HG03103 (cell line): ENCODE data around the gene TTC39A.
"Not testable (repeated sequence)": the region's sequence is repeated elsewhere in the genome, so short reads cannot be mapped to it uniquely, and the experiment has no call there.

ENCODE experiments used
- ATAC-seq: cut with Tn5 transposase; IDR thresholded peaks from one replicate; pipeline ENCODE4 v1.9.1; 2021; ENCODE audit warnings: low read depth; ENCODE audit not compliant: unreplicated experiment

Gene TTC39A

DNA sequence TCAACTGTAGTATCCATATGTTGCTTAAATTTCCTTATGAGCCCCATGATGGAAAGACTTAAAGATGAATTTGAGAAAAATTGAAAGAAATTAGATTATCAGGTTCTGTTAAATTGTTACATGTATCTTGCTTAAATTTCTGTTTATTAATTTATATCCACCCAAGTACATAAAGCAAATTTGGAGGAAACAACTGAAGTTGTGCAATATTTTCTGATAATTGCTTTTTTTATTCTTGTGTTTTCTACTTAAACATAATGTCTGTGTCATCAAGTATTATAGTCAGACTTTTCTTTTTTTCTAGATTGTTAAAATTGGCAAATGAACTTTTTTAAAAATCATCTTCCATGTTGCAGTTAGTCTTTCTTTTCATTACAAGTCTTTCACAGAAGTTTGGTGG is 57.4 kb downstream of the TTC39A start:
- ATAC-seq = no peak

DNA sequence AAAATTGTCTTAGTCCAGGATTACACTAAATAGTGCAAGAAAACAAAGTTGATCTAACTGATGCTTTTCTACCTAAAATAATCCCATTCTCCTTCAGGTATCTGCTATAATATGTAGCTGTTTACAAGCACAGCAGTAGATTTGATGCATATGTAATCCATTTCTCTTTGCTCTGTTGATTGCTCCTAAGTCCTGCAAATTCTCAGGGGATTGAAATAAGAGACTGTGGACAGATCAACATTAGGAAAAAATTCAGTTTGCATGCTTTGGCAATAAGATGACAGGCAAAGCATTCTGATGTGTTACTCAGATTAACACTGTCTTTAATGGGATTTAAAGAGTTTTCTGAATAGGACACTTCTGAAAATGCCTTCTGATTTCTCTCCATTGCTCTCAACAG is 59.6 kb downstream of the TTC39A start:
- ATAC-seq = no peak

DNA sequence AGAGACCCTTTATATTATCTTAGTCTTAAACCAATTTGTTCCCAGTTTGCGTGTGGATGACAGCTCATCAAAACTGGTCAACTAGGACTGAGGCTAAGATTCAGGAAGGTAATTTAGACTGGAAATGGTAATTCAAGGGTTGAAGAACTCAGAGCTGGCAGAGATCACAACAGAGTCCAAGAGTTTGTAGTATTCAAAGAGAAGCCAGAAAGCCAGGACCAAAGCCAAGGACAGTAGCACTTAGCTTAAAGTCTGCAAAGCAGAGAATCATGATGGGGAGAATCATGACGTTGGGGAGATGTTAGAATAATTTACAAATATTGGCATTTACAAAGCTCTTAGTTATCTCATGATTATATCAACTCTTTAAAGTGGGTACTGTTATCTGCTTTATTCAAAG is 61.7 kb downstream of the TTC39A start:
- ATAC-seq = no peak

DNA sequence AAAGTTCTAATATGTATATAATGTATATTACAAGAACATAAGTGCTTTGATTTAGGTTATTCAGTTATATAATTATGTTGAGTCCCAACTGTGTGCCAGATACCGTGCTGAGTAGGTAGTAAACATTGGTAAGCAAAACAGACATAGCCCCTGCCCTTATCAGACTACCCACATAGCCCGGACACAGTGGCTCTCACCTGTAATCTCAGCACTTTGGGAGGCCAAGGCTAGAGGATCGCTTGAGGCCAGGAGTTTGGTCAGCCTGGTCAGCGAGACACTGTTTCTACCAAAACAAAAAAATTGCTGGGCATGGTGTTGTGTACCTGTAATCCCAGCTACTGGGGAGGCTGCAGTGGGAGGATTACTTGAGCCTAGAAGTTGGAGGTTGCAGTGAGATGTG is 63.6 kb downstream of the TTC39A start:
- no peak for ATAC-seq

DNA sequence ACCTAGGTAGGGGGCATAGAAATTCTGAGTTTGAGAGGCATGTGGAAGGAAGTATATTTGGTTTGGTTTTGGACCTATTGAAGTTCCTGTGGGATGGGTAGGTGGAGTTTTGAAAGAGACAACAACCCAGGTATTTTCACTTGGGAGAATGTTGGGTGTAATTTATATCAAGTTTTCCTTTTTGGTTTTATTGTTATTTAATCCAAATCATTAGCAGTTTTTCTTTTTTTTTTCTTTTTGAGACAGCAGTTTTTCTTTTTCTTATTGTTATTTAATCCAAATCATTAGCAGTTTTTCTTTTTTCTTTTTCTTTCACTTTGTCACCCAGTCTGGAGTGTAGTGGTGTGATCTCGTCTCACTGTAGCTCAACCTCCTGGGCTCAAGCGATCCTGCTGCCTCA is 64.2 kb downstream of the TTC39A start:
- no peak for ATAC-seq

DNA sequence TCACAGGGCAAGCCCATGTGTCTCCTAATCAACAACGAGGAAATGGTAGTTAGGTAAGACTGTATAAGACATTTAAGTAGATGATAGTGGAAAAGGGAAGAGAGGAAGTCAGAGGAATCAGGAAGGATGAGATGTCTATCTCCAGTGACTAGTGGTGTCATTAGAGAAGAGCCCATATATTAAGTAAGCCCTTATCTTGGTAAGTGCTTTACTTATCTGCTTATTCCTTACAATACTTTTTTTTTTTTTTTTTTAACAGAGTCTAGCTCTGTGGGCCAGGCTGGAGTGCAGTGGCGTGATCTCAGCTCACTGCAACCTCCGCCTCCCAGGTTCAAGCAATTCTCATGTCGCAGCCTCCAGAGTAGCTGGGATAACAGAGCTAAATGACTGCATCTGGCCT is 64.7 kb downstream of the TTC39A start:
- ATAC-seq = no peak

DNA sequence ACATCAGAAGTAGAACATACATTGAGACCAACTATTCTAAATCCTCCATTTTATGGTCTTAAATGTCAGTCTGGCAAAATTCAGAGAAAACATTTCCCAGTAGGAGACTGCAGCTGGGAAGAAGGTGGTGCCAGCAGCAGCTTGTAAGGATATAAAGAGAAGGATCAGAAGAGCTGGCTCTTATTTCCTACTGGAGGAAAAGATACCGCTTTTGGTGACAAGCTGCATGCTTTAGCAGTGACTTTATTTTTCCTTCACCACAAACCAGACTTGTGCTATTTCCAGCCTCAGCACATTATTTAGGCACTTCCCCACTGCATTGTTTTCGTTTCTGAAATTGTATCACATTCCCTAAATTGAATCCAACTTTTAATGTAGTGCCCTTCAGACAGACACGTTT is 65.9 kb downstream of the TTC39A start:
- ATAC-seq = no peak

DNA sequence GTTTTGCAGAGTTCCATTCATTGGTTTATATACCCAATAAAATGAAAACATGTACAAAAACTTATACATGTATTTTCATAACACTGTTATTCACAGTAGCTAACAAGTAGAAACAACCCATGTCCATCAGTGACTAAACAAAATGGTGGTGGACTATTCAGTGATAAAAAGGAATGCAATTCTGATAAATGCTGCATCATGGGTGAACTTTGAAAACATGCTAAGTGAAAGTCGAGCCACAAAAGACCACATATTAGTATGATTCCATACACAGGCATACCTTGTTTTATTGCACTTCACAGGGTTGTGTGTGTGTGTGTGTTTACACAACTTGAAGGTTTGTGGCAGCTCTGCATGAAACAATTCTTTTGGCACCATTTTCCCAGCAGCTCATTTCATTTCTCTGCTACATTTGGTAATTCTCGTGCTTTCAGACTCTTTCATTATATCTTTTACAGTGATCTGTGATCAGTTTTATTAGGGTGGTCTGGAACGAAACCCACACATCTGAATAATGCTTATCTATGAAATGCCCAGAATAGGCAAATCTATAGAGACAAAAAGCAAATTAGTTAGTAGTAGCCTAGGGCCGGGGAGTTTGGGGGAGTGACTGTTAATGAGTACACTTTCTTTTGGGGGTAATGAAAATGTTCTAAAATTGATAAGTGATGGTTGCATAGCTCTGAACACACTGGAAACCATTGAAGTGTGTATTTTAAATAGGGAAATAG is 67.0 kb downstream of the TTC39A start:
- no peak for ATAC-seq

DNA sequence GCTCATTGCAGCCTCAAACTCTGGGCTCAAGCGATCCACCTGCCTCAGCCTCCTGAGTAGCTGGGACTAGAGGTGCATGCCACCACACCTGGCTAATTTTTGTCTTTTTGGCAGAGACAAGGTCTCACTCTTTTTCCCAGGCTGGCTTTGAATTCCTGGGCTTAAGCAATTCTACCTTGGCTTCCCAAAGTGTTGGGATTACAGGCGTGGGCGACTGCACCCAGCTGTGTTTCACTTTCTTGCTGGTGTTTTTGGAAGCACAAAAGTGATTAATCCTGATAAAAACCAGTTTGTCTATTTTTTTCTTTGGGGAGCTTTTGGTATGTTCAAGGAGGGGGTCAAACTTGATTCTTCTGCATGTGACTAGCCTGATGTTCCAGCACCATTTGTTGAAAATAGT is 75.0 kb downstream of the TTC39A start:
- ATAC-seq = no peak

DNA sequence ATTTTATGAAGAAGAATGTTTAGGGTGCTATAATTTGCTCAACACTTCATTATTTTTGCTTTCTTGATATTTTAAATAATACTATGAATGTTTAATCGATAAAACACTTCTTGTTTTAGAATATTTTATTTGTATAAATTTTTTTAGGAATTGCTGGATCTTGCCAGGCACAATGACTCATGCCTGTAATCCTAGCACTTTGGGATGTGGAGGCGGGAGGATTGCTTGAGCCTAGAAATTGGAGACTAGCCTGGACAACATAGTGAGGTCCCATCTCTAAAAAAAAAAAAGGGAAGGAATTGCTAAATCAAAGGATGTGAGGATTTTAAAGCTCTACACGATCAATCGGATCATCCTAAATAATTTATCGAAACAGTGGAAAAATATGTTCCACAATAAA is 76.7 kb downstream of the TTC39A start:
- ATAC-seq = no peak

DNA sequence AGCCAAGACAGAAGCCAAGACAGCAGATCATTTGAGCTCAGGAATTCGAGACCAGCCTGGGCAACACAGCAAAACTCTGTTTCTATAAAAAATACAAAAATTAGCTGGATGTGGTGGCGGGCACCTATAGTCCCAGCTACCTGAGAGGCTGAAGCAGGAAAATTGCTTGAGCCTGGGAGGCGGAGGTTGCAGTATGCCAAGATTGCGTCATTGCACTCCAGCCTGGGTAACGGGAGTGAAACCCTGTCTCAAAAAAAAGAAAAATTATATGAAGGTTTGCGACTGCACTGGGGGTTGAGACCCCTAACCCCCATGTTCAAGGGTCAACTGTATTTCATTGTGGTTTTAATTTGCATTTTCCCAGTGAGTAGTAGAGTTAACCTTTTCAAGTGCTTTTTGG is 78.0 kb downstream of the TTC39A start:
- ATAC-seq = no peak

DNA sequence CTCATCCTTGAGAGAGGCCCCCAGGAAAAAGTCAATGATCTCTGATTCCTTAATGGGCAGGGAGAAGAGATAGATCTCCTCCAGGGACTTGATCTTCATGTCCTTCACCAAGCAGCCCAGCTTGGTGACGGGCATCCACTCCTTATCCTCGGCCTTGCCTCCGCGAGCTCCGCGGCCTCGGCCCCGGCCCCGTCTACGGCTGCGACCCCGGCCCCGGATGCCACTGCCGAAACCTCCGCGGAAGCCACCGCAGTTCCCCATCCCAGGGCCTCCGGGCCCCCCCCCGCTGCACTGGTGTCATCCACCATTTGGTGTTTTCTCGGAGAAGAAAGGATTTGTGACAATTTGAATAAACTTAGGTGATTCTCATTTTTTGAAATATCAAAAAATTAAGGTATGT is 79.2 kb downstream of the TTC39A start:
- ATAC-seq = not testable (repeated sequence)

DNA sequence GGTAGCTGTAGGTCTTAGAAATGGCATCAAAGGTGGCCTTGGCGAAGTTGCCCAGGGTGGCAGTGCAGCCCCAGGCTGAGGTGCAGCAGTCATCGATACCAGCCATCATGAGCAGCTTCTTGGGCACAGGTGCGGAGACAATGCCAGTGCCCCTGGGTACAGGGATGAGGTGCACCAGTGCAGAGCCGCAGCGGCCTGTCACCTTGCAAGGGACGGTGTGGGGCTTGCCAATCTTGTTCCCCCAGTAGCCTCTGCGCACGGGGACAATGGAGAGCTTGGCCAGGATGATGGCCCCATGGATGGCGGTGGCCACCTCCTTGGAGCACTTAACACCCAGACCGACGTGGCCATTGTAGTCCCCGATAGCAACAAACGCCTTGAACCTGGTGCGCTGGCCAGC is 79.6 kb downstream of the TTC39A start:
- ATAC-seq = not testable (repeated sequence)

DNA sequence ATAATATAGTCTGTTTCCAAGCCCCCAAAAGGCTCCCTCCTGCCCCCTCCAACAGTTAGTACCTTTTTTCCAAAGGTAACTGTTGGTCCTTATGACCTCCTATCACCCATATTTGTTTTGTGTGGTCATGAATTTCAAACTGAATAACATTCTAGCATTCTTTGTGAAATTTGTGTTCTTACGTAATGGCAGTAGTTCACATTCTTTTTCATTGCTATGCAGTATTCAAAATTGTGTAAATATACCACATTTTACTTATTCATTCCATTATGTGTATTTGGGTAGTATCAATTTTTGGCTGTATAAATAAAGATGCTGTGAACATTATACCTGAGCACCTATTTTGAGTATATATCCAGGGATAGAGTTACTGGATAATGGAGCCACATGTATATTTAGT is 80.9 kb downstream of the TTC39A start:
- no peak for ATAC-seq

DNA sequence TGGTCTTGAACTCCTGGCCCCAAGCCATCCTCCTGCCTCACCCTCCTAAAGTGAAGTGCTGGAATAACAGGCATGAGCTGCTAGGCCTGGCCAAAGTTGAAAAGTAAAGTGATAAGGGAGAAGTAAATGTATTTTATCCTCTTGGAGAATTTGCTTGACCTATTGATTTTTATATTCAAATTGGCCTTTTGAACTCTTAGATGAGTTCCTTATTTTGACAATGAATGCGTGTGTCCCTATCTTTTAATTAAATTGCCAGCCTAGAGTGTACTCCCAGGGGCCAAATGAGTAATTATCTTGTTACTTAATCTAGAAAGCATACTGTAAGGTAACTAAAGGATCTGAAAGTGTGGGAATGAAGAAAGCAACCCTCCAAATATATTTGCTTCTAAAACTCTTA is 82.9 kb downstream of the TTC39A start:
- ATAC-seq = no peak

DNA sequence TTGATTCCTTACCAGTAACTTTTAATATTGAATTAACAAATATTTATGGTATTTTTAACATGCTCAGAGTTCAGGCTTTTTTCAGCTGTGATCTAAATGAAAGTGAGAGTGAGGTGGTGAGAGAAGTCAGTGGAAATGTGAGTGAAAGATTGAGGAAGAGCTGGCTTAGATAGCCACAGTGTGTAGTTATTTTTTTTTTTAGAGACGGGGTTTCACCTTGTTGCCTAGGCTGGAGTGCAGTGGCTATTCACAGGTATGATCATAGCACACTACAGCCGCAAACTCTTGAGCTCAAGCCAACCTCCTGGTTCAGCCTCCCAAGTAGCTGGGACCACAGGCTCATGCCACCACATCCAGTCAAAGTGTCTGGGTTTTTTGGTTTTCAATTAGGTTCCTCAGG is 83.3 kb downstream of the TTC39A start:
- ATAC-seq = peak; percentile 74

DNA sequence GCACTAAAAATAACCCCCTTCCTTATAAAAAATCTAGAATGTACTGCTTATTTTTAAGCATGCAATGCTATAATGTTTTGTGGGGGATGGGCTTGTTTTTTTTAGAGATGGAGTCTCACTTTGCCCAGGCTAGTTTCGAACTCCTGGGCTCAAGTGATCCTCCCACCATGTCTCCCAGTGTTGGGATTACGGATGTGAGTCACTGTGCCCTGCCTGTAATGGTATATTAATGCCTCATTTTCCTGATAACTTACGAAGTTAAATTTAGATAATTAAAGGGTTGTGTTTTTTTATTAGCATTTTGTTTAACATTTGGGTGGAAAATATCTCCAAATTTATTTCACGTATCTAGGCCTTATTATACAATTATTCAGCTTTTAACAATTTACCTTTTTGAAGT is 87.8 kb downstream of the TTC39A start:
- no peak for ATAC-seq

DNA sequence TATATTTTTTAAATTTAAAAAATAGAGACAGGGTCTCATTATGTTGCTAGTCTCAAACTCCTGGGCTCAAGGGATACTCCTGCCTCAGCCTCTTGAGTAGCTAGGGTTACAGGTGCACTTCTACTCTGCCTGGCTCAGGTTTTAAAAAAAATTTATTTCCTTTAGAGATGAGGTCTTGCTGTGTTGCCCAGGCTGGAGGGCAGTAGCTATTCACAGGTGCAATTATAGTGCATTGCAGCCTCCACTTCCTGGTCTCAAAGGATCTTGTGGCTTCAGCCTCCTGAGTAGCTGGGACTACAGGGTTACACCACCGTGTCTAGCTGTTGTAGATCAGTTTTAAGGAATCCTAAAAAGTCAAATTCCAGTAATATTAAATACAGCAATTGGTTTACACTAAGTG is 89.2 kb downstream of the TTC39A start:
- no peak for ATAC-seq

DNA sequence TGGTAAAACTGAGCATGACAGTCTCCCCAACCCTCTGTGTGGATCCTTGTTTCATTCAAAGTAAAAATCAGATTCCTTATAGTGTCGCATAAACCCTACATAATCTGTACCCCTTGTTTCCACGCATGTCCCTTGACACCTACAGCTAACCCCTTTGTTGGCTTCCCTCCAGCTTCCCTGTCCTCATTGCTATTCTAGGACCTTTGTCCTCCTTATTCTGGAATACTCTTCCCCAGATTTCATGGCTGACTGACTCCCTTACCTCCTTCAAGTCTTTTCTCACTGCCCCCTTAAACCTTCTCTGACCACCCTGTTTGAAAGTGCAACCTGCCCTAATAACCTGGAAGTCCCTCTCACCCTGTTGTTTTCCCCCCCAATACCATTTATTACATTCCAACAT is 90.3 kb downstream of the TTC39A start:
- ATAC-seq = no peak

DNA sequence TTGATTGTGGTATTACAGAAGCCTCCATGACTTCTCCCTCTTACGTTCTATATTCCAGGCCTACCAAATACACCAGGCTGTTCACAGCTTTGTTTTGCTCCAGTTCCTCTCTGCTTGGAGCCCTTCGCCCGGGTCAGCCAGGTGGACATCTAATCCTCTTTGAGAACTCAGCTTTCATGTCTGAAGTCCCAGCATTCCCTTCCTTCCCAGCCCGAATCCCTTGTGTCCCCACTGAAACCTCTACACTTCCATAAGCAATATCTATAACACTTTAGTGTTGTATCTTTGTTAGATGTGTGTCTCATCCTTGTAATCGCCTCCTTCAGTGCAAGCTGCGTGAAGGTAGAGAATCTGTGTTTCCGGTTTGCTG is 92.3 kb downstream of the TTC39A start:
- ATAC-seq = no peak

DNA sequence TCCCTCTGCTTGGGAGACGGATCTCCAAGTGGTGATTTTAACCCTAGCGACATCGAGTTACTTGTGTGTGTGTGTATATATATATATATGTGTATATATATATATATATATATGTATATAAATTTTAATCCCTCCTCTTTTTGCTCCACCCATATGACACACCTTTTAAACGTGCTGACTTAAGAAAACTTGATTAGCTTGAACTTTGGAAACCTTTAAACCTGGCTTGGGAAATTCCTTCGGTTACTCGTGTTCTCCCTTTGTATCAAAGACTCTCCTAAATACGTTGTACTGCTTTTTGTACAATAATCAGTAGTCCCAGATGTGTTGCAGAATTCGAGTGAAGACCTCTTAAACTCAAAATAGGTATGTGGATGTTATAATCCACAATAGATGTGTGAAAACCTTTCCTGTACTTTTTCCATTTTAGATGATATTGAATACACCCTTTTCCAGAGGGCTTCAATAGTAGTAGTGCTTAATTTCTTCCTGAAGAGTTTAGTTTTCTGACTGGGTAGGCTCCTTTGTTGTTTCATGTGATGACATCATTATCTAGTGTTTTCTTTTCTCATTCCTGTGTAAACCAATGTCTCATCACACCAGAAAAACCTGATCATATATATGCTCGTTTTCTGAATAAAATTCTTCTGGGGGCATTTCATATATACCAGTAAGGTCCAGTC is 92.9 kb downstream of the TTC39A start:
- no peak for ATAC-seq
